ENCODE measurements around the gene STOM.

DNA sequence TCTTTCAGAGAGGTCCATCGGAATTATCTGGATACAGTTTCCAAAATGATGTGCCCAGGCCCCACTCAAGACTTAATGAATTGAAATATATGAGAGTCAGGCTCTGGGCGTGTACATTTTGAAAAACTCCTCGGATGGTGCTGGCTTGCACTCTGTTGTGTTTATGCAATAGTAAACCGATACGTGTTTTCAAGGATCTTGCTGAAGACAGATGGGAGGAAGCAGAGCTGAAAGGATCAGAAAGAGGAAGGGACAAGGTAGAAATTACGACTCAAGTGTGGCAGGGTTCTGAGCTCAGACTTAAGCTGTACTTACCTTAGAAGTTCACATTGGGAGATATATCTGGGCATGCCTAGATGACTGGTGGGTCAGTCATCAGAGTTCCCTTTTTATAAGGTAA, 13.7 kb upstream of the STOM start:
- TF ChIP-seq POLR2A (IDR thresholded peaks at IDR 0.05; ENCODE audit: extremely low read depth, insufficient read length) (no peak), MYC (IDR thresholded peaks at IDR 0.05; ENCODE audit: low read depth, low read length) (no peak)
- TF ChIP-seq, protein P1, sequence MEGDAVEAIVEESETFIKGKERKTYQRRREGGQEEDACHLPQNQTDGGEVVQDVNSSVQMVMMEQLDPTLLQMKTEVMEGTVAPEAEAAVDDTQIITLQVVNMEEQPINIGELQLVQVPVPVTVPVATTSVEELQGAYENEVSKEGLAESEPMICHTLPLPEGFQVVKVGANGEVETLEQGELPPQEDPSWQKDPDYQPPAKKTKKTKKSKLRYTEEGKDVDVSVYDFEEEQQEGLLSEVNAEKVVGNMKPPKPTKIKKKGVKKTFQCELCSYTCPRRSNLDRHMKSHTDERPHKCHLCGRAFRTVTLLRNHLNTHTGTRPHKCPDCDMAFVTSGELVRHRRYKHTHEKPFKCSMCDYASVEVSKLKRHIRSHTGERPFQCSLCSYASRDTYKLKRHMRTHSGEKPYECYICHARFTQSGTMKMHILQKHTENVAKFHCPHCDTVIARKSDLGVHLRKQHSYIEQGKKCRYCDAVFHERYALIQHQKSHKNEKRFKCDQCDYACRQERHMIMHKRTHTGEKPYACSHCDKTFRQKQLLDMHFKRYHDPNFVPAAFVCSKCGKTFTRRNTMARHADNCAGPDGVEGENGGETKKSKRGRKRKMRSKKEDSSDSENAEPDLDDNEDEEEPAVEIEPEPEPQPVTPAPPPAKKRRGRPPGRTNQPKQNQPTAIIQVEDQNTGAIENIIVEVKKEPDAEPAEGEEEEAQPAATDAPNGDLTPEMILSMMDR (IDR thresholded peaks at IDR 0.05; ENCODE audit: low read depth, low read length) = no peak
- TF ChIP-seq, protein P2, sequence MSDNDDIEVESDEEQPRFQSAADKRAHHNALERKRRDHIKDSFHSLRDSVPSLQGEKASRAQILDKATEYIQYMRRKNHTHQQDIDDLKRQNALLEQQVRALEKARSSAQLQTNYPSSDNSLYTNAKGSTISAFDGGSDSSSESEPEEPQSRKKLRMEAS (IDR thresholded peaks at IDR 0.05; ENCODE audit: low read depth, low read length) = no peak
